Measurements from ENCODE around the gene SOBP. TPM values are rescaled to one million over a fixed set of nuclear protein-coding genes. Genes with fewer than 3 reads are reported as not detected.
"Not testable (repeated sequence)": the region's sequence is repeated elsewhere in the genome, so short reads cannot be mapped to it uniquely, and the experiment has no call there.

The SOBP gene
- total and polyA plus RNA-seq, 2 donors (not counting 1 experiment from before 2014, with no cell fraction given): 2.7 to 6.3 TPM

- H3K36me3 ChIP-seq (ENCODE audit: control insufficient read depth, insufficient read depth, low read length): no peaks in the 10 kb centered on the region
- H3K9ac ChIP-seq (ENCODE audit: insufficient read depth, low read length): no peak overlapping the region
- no peak overlapping the region for H2AFZ ChIP-seq (ENCODE audit: low read length)
- DNase-seq (ENCODE audit: low read depth in 2 of 2): no peak
- H4K20me1 ChIP-seq (ENCODE audit: control insufficient read depth, extremely low read depth, insufficient read depth, low read length): no peaks in the 10 kb centered on the region
- TF ChIP-seq CTCF (conservative IDR thresholded peaks at IDR 0.05 in 1 of 2, IDR thresholded peaks at IDR 0.05 in 1 of 2; ENCODE audit: low read depth in 1 of 2, low read length in 2 of 2) (no peak), EZH2 (IDR thresholded peaks at IDR 0.05; ENCODE audit: low read length, missing control alignments) (no peak)
- H3K4me3 ChIP-seq (replicated peaks in 1 of 4; ENCODE audit: control extremely low read depth in 1 of 4, insufficient read depth in 1 of 4, low read depth in 3 of 4, low read length in 4 of 4): no peak overlapping the region
- no peaks in the 10 kb centered on the region for H3K79me2 ChIP-seq (ENCODE audit: control insufficient read depth, insufficient read depth, low read length)
- no peaks in the 10 kb centered on the region for H3K27me3 ChIP-seq (ENCODE audit: control insufficient read depth, insufficient read depth, low read length)
- no peak overlapping the region for H3K4me2 ChIP-seq (ENCODE audit: extremely low read depth, insufficient read depth, low read length)
- H3K27ac ChIP-seq (ENCODE audit: insufficient read depth, low read length): no peak overlapping the region
- H3K9me3 ChIP-seq (ENCODE audit: control insufficient read depth, insufficient read depth, low read depth, low read length): no peaks in the 10 kb centered on the region
- H3K4me1 ChIP-seq (ENCODE audit: control insufficient read depth, extremely low read depth, insufficient read depth, low read length): no peaks in the 10 kb centered on the region
These were observed 19.6 kb upstream of the SOBP start for GRCh38 chr6:107470364-107470763.

- no peak overlapping the region for H3K9ac ChIP-seq (ENCODE audit: insufficient read depth, low read length)
- no peak overlapping the region for H3K4me3 ChIP-seq (replicated peaks in 1 of 4; ENCODE audit: control extremely low read depth in 1 of 4, insufficient read depth in 1 of 4, low read depth in 3 of 4, low read length in 4 of 4)
- H3K36me3 ChIP-seq (ENCODE audit: control insufficient read depth, insufficient read depth, low read length): no peaks in the 10 kb centered on the region
- no peak overlapping the region for H2AFZ ChIP-seq (ENCODE audit: low read length)
- no peaks in the 10 kb centered on the region for H4K20me1 ChIP-seq (ENCODE audit: control insufficient read depth, extremely low read depth, insufficient read depth, low read length)
- H3K9me3 ChIP-seq (ENCODE audit: control insufficient read depth, insufficient read depth, low read depth, low read length): no peaks in the 10 kb centered on the region
- H3K79me2 ChIP-seq (ENCODE audit: control insufficient read depth, insufficient read depth, low read length): no peaks in the 10 kb centered on the region
- no peak overlapping the region for H3K27ac ChIP-seq (ENCODE audit: insufficient read depth, low read length)
- H3K4me2 ChIP-seq (ENCODE audit: extremely low read depth, insufficient read depth, low read length): no peak overlapping the region
- no peaks in the 10 kb centered on the region for H3K4me1 ChIP-seq (ENCODE audit: control insufficient read depth, extremely low read depth, insufficient read depth, low read length)
- TF ChIP-seq CTCF (conservative IDR thresholded peaks at IDR 0.05 in 1 of 2, IDR thresholded peaks at IDR 0.05 in 1 of 2; ENCODE audit: low read depth in 1 of 2, low read length in 2 of 2) (no peak), EZH2 (IDR thresholded peaks at IDR 0.05; ENCODE audit: low read length, missing control alignments) (no peak)
- no peaks in the 10 kb centered on the region for H3K27me3 ChIP-seq (ENCODE audit: control insufficient read depth, insufficient read depth, low read length)
- DNase-seq (ENCODE audit: low read depth in 2 of 2): no peak
These were observed 16.3 kb upstream of the SOBP start for GRCh38 chr6:107473660-107474059.

- H3K36me3 ChIP-seq (ENCODE audit: control insufficient read depth, insufficient read depth, low read length); H3K4me3 ChIP-seq (replicated peaks in 1 of 4; ENCODE audit: control extremely low read depth in 1 of 4, insufficient read depth in 1 of 4, low read depth in 3 of 4, low read length in 4 of 4); H3K27ac ChIP-seq (ENCODE audit: insufficient read depth, low read length); H3K27me3 ChIP-seq (ENCODE audit: control insufficient read depth, insufficient read depth, low read length); H3K4me1 ChIP-seq (ENCODE audit: control insufficient read depth, extremely low read depth, insufficient read depth, low read length); H3K9me3 ChIP-seq (ENCODE audit: control insufficient read depth, insufficient read depth, low read depth, low read length); H2AFZ ChIP-seq (ENCODE audit: low read length); H4K20me1 ChIP-seq (ENCODE audit: control insufficient read depth, extremely low read depth, insufficient read depth, low read length); H3K4me2 ChIP-seq (ENCODE audit: extremely low read depth, insufficient read depth, low read length); H3K9ac ChIP-seq (ENCODE audit: insufficient read depth, low read length); H3K79me2 ChIP-seq (ENCODE audit: control insufficient read depth, insufficient read depth, low read length); DNase-seq (ENCODE audit: low read depth in 2 of 2): not testable (repeated sequence)
These were observed 14.6 kb upstream of the SOBP start for GRCh38 chr6:107475360-107475759.

- H3K27me3 ChIP-seq (ENCODE audit: control insufficient read depth, insufficient read depth, low read length); H3K9me3 ChIP-seq (ENCODE audit: control insufficient read depth, insufficient read depth, low read depth, low read length); H3K79me2 ChIP-seq (ENCODE audit: control insufficient read depth, insufficient read depth, low read length); H4K20me1 ChIP-seq (ENCODE audit: control insufficient read depth, extremely low read depth, insufficient read depth, low read length); H3K4me2 ChIP-seq (ENCODE audit: extremely low read depth, insufficient read depth, low read length); DNase-seq (ENCODE audit: low read depth in 2 of 2); H3K9ac ChIP-seq (ENCODE audit: insufficient read depth, low read length); H3K36me3 ChIP-seq (ENCODE audit: control insufficient read depth, insufficient read depth, low read length); H3K4me3 ChIP-seq (replicated peaks in 1 of 4; ENCODE audit: control extremely low read depth in 1 of 4, insufficient read depth in 1 of 4, low read depth in 3 of 4, low read length in 4 of 4); H3K27ac ChIP-seq (ENCODE audit: insufficient read depth, low read length); H3K4me1 ChIP-seq (ENCODE audit: control insufficient read depth, extremely low read depth, insufficient read depth, low read length); H2AFZ ChIP-seq (ENCODE audit: low read length): not testable (repeated sequence)
These were observed 14.1 kb upstream of the SOBP start for GRCh38 chr6:107475826-107476225.
